ENCODE measurements around the gene PLXDC1.

The PLXDC1 gene

GRCh38 chr17:39096508-39097149 is 54.8 kb downstream of the PLXDC1 start:
- peak; percentile 16 for DNase-seq (ENCODE audit: low read depth)

- no peak for DNase-seq (ENCODE audit: low read depth)
Observed at GRCh38 chr17:39095309-39095686, 56.1 kb downstream of the PLXDC1 start.

- DNase-seq (ENCODE audit: low read depth), result peak; percentile 12
Observed at GRCh38 chr17:39094607-39095308, 56.7 kb downstream of the PLXDC1 start.

GRCh38 chr17:39092692-39093230 is 58.7 kb downstream of the PLXDC1 start:
- DNase-seq (ENCODE audit: low read depth), result no peak

- no peak for DNase-seq (ENCODE audit: low read depth)
Observed at GRCh38 chr17:39090908-39091665, 60.4 kb downstream of the PLXDC1 start.

- DNase-seq (ENCODE audit: low read depth), result no peak
Observed at GRCh38 chr17:39090400-39090799, 61.0 kb downstream of the PLXDC1 start.

GRCh38 chr17:39084558-39084957 is 66.9 kb downstream of the PLXDC1 start:
- DNase-seq (ENCODE audit: low read depth), result no peak

- no peak for DNase-seq (ENCODE audit: low read depth)
Observed at GRCh38 chr17:39083270-39083669, 68.2 kb downstream of the PLXDC1 start.

GRCh38 chr17:39082482-39082881 is 69.0 kb downstream of the PLXDC1 start:
- no peak for DNase-seq (ENCODE audit: low read depth)

GRCh38 chr17:39081851-39082250 is 69.6 kb downstream of the PLXDC1 start:
- no peak for DNase-seq (ENCODE audit: low read depth)

- no peak for DNase-seq (ENCODE audit: low read depth)
Observed at GRCh38 chr17:39080421-39081078, 70.9 kb downstream of the PLXDC1 start.

- no peak for DNase-seq (ENCODE audit: low read depth)
Observed at GRCh38 chr17:39079836-39080235, 71.6 kb downstream of the PLXDC1 start.

- DNase-seq (ENCODE audit: low read depth), result no peak
Observed at GRCh38 chr17:39077866-39078265, 73.6 kb downstream of the PLXDC1 start.

GRCh38 chr17:39077252-39077651 is 74.2 kb downstream of the PLXDC1 start:
- no peak for DNase-seq (ENCODE audit: low read depth)

- DNase-seq (ENCODE audit: low read depth), result no peak
Observed at GRCh38 chr17:39074676-39075075, 76.8 kb downstream of the PLXDC1 start.

GRCh38 chr17:39073916-39074315 is 77.5 kb downstream of the PLXDC1 start:
- DNase-seq (ENCODE audit: low read depth), result no peak

- DNase-seq (ENCODE audit: low read depth), result no peak
Observed at GRCh38 chr17:39073353-39073752, 78.1 kb downstream of the PLXDC1 start.

- no peak for DNase-seq (ENCODE audit: low read depth)
Observed at GRCh38 chr17:39071573-39071972, 79.9 kb downstream of the PLXDC1 start.

- DNase-seq (ENCODE audit: low read depth), result no peak
Observed at GRCh38 chr17:39069114-39069756, 82.2 kb downstream of the PLXDC1 start.

GRCh38 chr17:39064819-39065218 is 86.6 kb downstream of the PLXDC1 start:
- no peak for DNase-seq (ENCODE audit: low read depth)

- DNase-seq (ENCODE audit: low read depth), result no peak
Observed at GRCh38 chr17:39064374-39064773, 87.1 kb downstream of the PLXDC1 start.

GRCh38 chr17:39063681-39064069 is 87.8 kb downstream of the PLXDC1 start:
- no peak for DNase-seq (ENCODE audit: low read depth)
